Measurements from ENCODE around the gene CRX.
"Not testable (repeated sequence)": the region's sequence is repeated elsewhere in the genome, so short reads cannot be mapped to it uniquely, and the experiment has no call there.

CRX gene

DNA sequence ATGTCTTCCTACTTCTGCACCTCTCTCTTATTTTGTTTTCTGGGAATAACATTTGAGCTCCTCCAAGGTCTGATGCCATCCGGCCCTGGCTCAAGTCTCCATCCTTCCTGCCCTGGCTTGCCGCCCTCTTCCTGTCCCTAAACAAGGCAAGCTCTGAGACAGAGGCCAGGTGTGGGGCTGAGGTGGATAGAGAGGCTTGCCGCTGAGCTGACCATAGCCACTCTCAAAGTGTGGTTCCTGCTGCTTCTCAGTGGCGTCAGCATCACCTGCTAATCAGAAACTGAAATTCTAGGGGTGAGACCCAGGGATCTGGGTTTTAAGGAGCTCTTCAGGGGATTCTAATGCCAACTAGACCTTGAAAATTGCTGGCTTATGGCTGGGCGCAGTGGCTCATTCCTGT lies 31.3 kb downstream of the CRX start:
- Histone ChIP-seq H3K27me3 (ENCODE audit: control insufficient read depth in 3 of 3, insufficient read depth in 3 of 3, low read depth in 1 of 3, low read length in 3 of 3) (peaks cover 0 to 25% (median 0%) of the 10 kb centered on the region in 3 experiments), H3K4me1 (ENCODE audit: control insufficient read depth in 2 of 2, insufficient read depth in 1 of 2, low read depth in 1 of 2, low read length in 2 of 2) (no peaks in the 10 kb centered on the region)

GRCh38 chr19:47854459-47854858 lies 32.7 kb downstream of the CRX start:
- Histone ChIP-seq H4K8ac (ENCODE audit: low read depth, low read length) (no peak overlapping the region), H2BK120ac (ENCODE audit: low read depth, low read length) (no peak overlapping the region), H2BK5ac (ENCODE audit: low read length) (no peak overlapping the region), H2BK15ac (ENCODE audit: low read length) (no peak overlapping the region), H3K27me3 (ENCODE audit: control insufficient read depth in 3 of 3, insufficient read depth in 3 of 3, low read depth in 1 of 3, low read length in 3 of 3) (peaks cover 0 to 12% (median 0%) of the 10 kb centered on the region in 3 experiments), H3K14ac (ENCODE audit: low read length) (no peak overlapping the region), H3K4ac (ENCODE audit: low read length) (no peak overlapping the region), H3K27ac (replicated peaks; ENCODE audit: low read length) (no peak overlapping the region), H3K23ac (ENCODE audit: low read depth, low read length, poor library complexity) (no peak overlapping the region), H3K4me1 (ENCODE audit: control insufficient read depth in 2 of 2, insufficient read depth in 1 of 2, low read depth in 1 of 2, low read length in 2 of 2) (no peaks in the 10 kb centered on the region), H3K9ac (ENCODE audit: low read depth, low read length, poor library complexity) (no peak overlapping the region), H3K18ac (ENCODE audit: low read length) (no peak overlapping the region), H3K9me3 (replicated peaks in 1 of 2; ENCODE audit: control insufficient read depth in 2 of 2, insufficient read depth in 1 of 2, low read depth in 1 of 2, low read length in 2 of 2) (no peaks in the 10 kb centered on the region), H3K36me3 (replicated peaks in 1 of 2; ENCODE audit: control insufficient read depth in 2 of 2, insufficient read depth in 2 of 2, low read length in 2 of 2) (no peaks in the 10 kb centered on the region), H2AK5ac (ENCODE audit: low read depth, low read length) (no peak overlapping the region), H3K4me3 (ENCODE audit: low read length in 2 of 2) (no peak overlapping the region), H3K79me1 (ENCODE audit: low read depth, low read length) (no peaks in the 10 kb centered on the region), H3K4me2 (ENCODE audit: insufficient read depth, low read length, poor library complexity, severe bottlenecking) (no peak overlapping the region), H2AFZ (ENCODE audit: low read length) (no peak overlapping the region), H2BK12ac (ENCODE audit: low read length) (no peak overlapping the region), H4K91ac (ENCODE audit: low read depth, low read length, poor library complexity) (no peak overlapping the region)
- no peak for DNase-seq (ENCODE audit: low spot score)
- WGBS, 2 donors (ENCODE audit: extremely low coverage in 2 of 2, insufficient read length in 2 of 2, insufficient replicate concordance in 1 of 2) = no CpG with 5 or more reads among the region's 4 CpGs

More for the DNA sequence above, 31.3 kb downstream of the CRX start:
- no peak overlapping the region for H2AFZ ChIP-seq (ENCODE audit: low read length)
- H3K79me1 ChIP-seq (ENCODE audit: low read depth, low read length) = no peaks in the 10 kb centered on the region
- H2AK5ac ChIP-seq (ENCODE audit: low read depth, low read length) = peak overlapping the region; percentile 93
- H3K27ac ChIP-seq (replicated peaks; ENCODE audit: low read length) = no peak overlapping the region
- H3K4me2 ChIP-seq (ENCODE audit: insufficient read depth, low read length, poor library complexity, severe bottlenecking) = no peak overlapping the region
- no peak overlapping the region for H4K91ac ChIP-seq (ENCODE audit: low read depth, low read length, poor library complexity)
- H2BK5ac ChIP-seq (ENCODE audit: low read length) = no peak overlapping the region
- DNase-seq (ENCODE audit: low spot score) = no peak
- WGBS, 2 donors (ENCODE audit: extremely low coverage in 2 of 2, insufficient read length in 2 of 2, insufficient replicate concordance in 1 of 2) = no CpG with 5 or more reads among the region's 5 CpGs
- H3K4me3 ChIP-seq (ENCODE audit: low read length in 2 of 2) = no peak overlapping the region
- H3K18ac ChIP-seq (ENCODE audit: low read length) = peak overlapping the region; percentile 81
- H2BK120ac ChIP-seq (ENCODE audit: low read depth, low read length) = no peak overlapping the region
- no peaks in the 10 kb centered on the region for H3K36me3 ChIP-seq (replicated peaks in 1 of 2; ENCODE audit: control insufficient read depth in 2 of 2, insufficient read depth in 2 of 2, low read length in 2 of 2)
- H3K23ac ChIP-seq (ENCODE audit: low read depth, low read length, poor library complexity) = peak overlapping the region; percentile 69
- H3K9ac ChIP-seq (ENCODE audit: low read depth, low read length, poor library complexity) = peak overlapping the region; percentile 56
- no peak overlapping the region for H3K4ac ChIP-seq (ENCODE audit: low read length)
- peak overlapping the region; percentile 52 for H2BK12ac ChIP-seq (ENCODE audit: low read length)
- H2BK15ac ChIP-seq (ENCODE audit: low read length) = peak overlapping the region; percentile 12
- H3K14ac ChIP-seq (ENCODE audit: low read length) = no peak overlapping the region
- H3K9me3 ChIP-seq (replicated peaks in 1 of 2; ENCODE audit: control insufficient read depth in 2 of 2, insufficient read depth in 1 of 2, low read depth in 1 of 2, low read length in 2 of 2) = no peaks in the 10 kb centered on the region
- H4K8ac ChIP-seq (ENCODE audit: low read depth, low read length) = no peak overlapping the region

GRCh38 chr19:47858231-47858630 lies 36.5 kb downstream of the CRX start:
- not testable (repeated sequence) for H2BK5ac ChIP-seq (ENCODE audit: low read length); H4K8ac ChIP-seq (ENCODE audit: low read depth, low read length); H2BK120ac ChIP-seq (ENCODE audit: low read depth, low read length); H4K91ac ChIP-seq (ENCODE audit: low read depth, low read length, poor library complexity); H3K23ac ChIP-seq (ENCODE audit: low read depth, low read length, poor library complexity); H3K27ac ChIP-seq (replicated peaks; ENCODE audit: low read length); H3K4ac ChIP-seq (ENCODE audit: low read length); H3K9me3 ChIP-seq (replicated peaks in 1 of 2; ENCODE audit: control insufficient read depth in 2 of 2, insufficient read depth in 1 of 2, low read depth in 1 of 2, low read length in 2 of 2); H3K27me3 ChIP-seq (ENCODE audit: control insufficient read depth in 3 of 3, insufficient read depth in 3 of 3, low read depth in 1 of 3, low read length in 3 of 3); H3K4me1 ChIP-seq (ENCODE audit: control insufficient read depth in 2 of 2, insufficient read depth in 1 of 2, low read depth in 1 of 2, low read length in 2 of 2); H3K79me1 ChIP-seq (ENCODE audit: low read depth, low read length); H2BK12ac ChIP-seq (ENCODE audit: low read length); H2AFZ ChIP-seq (ENCODE audit: low read length); H3K14ac ChIP-seq (ENCODE audit: low read length); DNase-seq (ENCODE audit: low spot score); H3K4me2 ChIP-seq (ENCODE audit: insufficient read depth, low read length, poor library complexity, severe bottlenecking); H3K4me3 ChIP-seq (ENCODE audit: low read length in 2 of 2); H3K9ac ChIP-seq (ENCODE audit: low read depth, low read length, poor library complexity); H3K36me3 ChIP-seq (replicated peaks in 1 of 2; ENCODE audit: control insufficient read depth in 2 of 2, insufficient read depth in 2 of 2, low read length in 2 of 2)
- WGBS, 2 donors (ENCODE audit: extremely low coverage in 2 of 2, insufficient read length in 2 of 2, insufficient replicate concordance in 1 of 2) = no CpG with 5 or more reads among the region's 9 CpGs
- peak overlapping the region; percentile 92 for H2BK15ac ChIP-seq (ENCODE audit: low read length)
- peak overlapping the region; percentile 84 for H2AK5ac ChIP-seq (ENCODE audit: low read depth, low read length)
- peak overlapping the region; percentile 90 for H3K18ac ChIP-seq (ENCODE audit: low read length)

DNA sequence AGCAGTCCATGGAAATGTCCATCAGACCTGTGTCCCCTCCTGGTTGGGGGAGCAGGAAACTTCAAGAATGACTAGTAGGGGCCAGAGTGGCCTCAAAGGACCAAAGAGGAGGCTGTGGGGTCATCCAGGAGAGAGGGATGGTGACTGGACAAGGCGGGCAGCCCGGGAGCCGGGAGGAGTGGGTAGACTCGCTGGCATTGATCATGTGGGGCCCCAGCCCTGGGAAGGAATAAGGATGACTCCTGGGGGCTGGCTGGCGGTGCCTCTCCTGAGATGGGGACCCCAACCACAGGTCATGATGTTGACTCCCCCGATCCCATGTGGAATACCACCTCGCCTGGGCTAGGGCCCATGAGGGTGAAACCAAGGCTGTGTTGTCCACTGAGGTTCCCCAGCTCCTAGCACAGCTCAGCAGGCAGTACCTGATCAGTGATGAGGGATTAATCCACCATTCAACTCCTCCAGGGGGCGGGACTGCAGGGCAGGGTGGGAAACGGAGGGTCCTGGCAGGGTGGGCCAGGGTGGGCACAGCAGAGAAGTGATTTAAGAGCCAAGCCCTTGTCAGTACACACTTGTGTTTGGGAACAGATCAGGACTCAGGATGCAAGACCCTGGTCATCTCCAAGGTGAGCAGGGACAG lies 37.0 kb downstream of the CRX start, which contains the start of gene TPRX2:
Gene TPRX2 (plus strand): TSS at position 590 of the 640 bp plus-strand sequence. CDS start 12 bp downstream, at position 602.
- H4K8ac ChIP-seq (ENCODE audit: low read depth, low read length); H3K4me3 ChIP-seq (ENCODE audit: low read length in 2 of 2); H3K4me2 ChIP-seq (ENCODE audit: insufficient read depth, low read length, poor library complexity, severe bottlenecking); H2BK120ac ChIP-seq (ENCODE audit: low read depth, low read length); H2BK5ac ChIP-seq (ENCODE audit: low read length); H3K27ac ChIP-seq (replicated peaks; ENCODE audit: low read length); H4K91ac ChIP-seq (ENCODE audit: low read depth, low read length, poor library complexity); DNase-seq (ENCODE audit: low spot score); H3K9ac ChIP-seq (ENCODE audit: low read depth, low read length, poor library complexity); H3K4me1 ChIP-seq (ENCODE audit: control insufficient read depth in 2 of 2, insufficient read depth in 1 of 2, low read depth in 1 of 2, low read length in 2 of 2); H2AFZ ChIP-seq (ENCODE audit: low read length); H3K23ac ChIP-seq (ENCODE audit: low read depth, low read length, poor library complexity); H3K36me3 ChIP-seq (replicated peaks in 1 of 2; ENCODE audit: control insufficient read depth in 2 of 2, insufficient read depth in 2 of 2, low read length in 2 of 2); H3K14ac ChIP-seq (ENCODE audit: low read length); H3K79me1 ChIP-seq (ENCODE audit: low read depth, low read length); H3K27me3 ChIP-seq (ENCODE audit: control insufficient read depth in 3 of 3, insufficient read depth in 3 of 3, low read depth in 1 of 3, low read length in 3 of 3); H3K4ac ChIP-seq (ENCODE audit: low read length); H3K9me3 ChIP-seq (replicated peaks in 1 of 2; ENCODE audit: control insufficient read depth in 2 of 2, insufficient read depth in 1 of 2, low read depth in 1 of 2, low read length in 2 of 2): not testable (repeated sequence)
- Histone ChIP-seq H3K18ac (ENCODE audit: low read length) (peak within 1 kb of the TSS; percentile 90), H2AK5ac (ENCODE audit: low read depth, low read length) (peak within 1 kb of the TSS; percentile 84), H2BK15ac (ENCODE audit: low read length) (peak within 1 kb of the TSS; percentile 92), H2BK12ac (ENCODE audit: low read length) (peak within 1 kb of the TSS; percentile 41)
- no CpG with 5 or more reads among the region's 9 CpGs for WGBS, 2 donors (ENCODE audit: extremely low coverage in 2 of 2, insufficient read length in 2 of 2, insufficient replicate concordance in 1 of 2)

All from neuronal stem cell (in vitro differentiated cells).